OCI-LY1 (cell line): ENCODE results near the gene MED22.

Experiments
- EZH2 ChIP-seq: fragments of 200-600 bp; sonication (generic), shearing (Covaris generic); IDR thresholded peaks from 2 replicates; pipeline ENCODE4 v1.8.0; 2017; ENCODE audit warnings: borderline replicate concordance, mixed run types, mild to moderate bottlenecking, antibody characterized with exemption, low read length, moderate library complexity, mixed read lengths
- TF ChIP-seq, protein P1 (sequence below): fragments of 200-600 bp; sonication (generic), shearing (Covaris generic); IDR thresholded peaks from 2 replicates; pipeline ENCODE4 v1.5.1; 2017; ENCODE audit warnings: mild to moderate bottlenecking, antibody characterized with exemption, low read length, moderate library complexity, mixed read lengths

DNA sequence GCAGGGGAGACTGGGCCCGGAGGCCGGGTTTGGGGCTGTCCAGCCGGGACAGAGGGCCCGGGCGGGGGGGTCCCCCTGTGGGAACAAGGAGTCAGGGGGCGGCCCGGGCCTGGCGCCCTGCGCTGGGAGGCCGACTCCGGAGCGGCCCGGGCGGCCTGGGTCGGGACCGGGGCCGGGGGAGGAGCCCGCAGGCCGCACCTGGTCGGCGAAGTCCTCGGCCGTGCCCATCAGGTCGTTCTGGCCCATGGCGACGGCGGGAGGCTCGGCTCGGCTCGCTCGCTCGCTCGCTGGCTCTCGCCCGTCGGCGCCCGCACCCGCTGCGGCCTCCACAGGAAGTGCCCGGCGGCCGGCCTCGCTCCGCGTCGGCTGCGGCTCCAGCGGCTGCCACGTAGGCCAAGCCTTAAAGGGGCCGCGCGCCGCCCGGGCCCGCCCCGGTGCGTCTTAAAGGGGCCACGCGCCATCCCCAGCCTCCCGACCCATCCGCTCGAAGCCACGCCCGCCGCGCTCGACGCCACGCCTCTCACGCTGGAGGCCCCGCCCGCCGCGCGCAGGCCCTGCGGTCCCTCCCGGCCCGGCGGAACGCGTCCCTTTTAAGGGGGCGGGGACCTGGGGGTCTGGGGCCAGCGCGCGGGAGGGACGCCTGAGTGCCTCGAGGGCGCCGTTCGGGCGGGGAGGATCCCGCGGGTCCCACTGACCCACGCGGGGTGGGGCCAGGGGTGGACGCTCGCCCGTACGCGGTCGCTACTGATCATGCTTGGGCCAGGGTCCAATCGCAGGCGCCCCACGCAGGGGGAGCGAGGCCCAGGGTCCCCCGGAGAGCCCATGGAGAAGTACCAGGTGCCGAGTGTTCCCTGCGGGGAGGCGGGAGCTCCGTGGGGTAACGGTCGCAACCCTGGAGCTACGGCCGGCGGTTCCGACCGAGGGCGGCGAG, 28.1 kb upstream of the MED22 start, which contains the start of the genes STKLD1 and SURF4:
- TF ChIP-seq, protein P1, sequence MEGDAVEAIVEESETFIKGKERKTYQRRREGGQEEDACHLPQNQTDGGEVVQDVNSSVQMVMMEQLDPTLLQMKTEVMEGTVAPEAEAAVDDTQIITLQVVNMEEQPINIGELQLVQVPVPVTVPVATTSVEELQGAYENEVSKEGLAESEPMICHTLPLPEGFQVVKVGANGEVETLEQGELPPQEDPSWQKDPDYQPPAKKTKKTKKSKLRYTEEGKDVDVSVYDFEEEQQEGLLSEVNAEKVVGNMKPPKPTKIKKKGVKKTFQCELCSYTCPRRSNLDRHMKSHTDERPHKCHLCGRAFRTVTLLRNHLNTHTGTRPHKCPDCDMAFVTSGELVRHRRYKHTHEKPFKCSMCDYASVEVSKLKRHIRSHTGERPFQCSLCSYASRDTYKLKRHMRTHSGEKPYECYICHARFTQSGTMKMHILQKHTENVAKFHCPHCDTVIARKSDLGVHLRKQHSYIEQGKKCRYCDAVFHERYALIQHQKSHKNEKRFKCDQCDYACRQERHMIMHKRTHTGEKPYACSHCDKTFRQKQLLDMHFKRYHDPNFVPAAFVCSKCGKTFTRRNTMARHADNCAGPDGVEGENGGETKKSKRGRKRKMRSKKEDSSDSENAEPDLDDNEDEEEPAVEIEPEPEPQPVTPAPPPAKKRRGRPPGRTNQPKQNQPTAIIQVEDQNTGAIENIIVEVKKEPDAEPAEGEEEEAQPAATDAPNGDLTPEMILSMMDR, result no peak
- TF ChIP-seq EZH2, result no peak
